HL-60 (cell line): ENCODE data around the gene BLOC1S4.

Source experiments
- DNase-seq, 2 experiments: peaks; one replicate each; pipeline ENCODE4 v3.0.0-alpha.2; 2010 to 2020; ENCODE audit warnings: low read depth in 1 of 2, low spot score in 1 of 2
- H3K27ac ChIP-seq: fragments of 250-450 bp; sonication (Bioruptor Pico); replicated peaks from 2 replicates; pipeline ENCODE4 v1.5.1; 2020; ENCODE audit warnings: mild to moderate bottlenecking, moderate library complexity
- H3K27me3 ChIP-seq: fragments of 250-450 bp; sonication (Bioruptor Pico); 2 replicates; pipeline ENCODE4 v1.5.1; 2021; ENCODE audit warnings: mild to moderate bottlenecking, moderate library complexity; ENCODE audit not compliant: insufficient read depth, poor library complexity, severe bottlenecking
- H3K4me3 ChIP-seq: replicated peaks from 2 replicates; pipeline ENCODE4 v1.5.1; 2011; ENCODE audit warnings: mild to moderate bottlenecking, control low read depth, low read length; ENCODE audit not compliant: insufficient read depth
- CTCF ChIP-seq: IDR thresholded peaks from one replicate; pipeline ENCODE4 v1.5.1; 2011; ENCODE audit warnings: low read length, control low read depth, inconsistent platforms; ENCODE audit not compliant: insufficient read depth
- GABPA ChIP-seq: IDR thresholded peaks from 2 replicates; pipeline ENCODE4 v1.6.1; 2012; ENCODE audit warnings: low read depth
- POLR2AphosphoS5 ChIP-seq: IDR thresholded peaks from 2 replicates; pipeline ENCODE4 v1.6.1; 2012; ENCODE audit warnings: low read depth
- REST ChIP-seq: IDR thresholded peaks from 2 replicates; pipeline ENCODE4 v1.6.1; 2012; ENCODE audit warnings: low read depth; ENCODE audit not compliant: insufficient replicate concordance
- SPI1 ChIP-seq: IDR thresholded peaks from 2 replicates; pipeline ENCODE4 v1.6.1; 2012; ENCODE audit warnings: low read depth, mild to moderate bottlenecking, borderline replicate concordance

BLOC1S4 gene

GRCh38 chr4:6761649-6762615 lies 46.0 kb downstream of the BLOC1S4 start:
- DNase-seq, result no peak
- H3K4me3 ChIP-seq, result no peak overlapping the region

GRCh38 chr4:6763330-6763851 lies 47.4 kb downstream of the BLOC1S4 start:
- H3K27me3 ChIP-seq, result peaks cover 2% of the 10 kb centered on the region
- H3K4me3 ChIP-seq, result no peak overlapping the region
- peak in 1 of 2 experiments; percentile 37 for DNase-seq
- TF ChIP-seq SPI1 (peak; percentile 80; the same call in 1 of the 2 replicates), GABPA (no peak)
- no peak overlapping the region for H3K27ac ChIP-seq

More at GRCh38 chr4:6761649-6762615, 46.0 kb downstream of the BLOC1S4 start:
- no peak for TF ChIP-seq GABPA
- no peak for TF ChIP-seq POLR2AphosphoS5
- no peak for TF ChIP-seq SPI1
- no peak for TF ChIP-seq REST
- TF ChIP-seq CTCF, result no peak
- Histone ChIP-seq H3K27me3 (peaks cover 2% of the 10 kb centered on the region), H3K27ac (no peak overlapping the region)

GRCh38 chr4:6764976-6765620 lies 49.1 kb downstream of the BLOC1S4 start:
- no peak for DNase-seq
- Histone ChIP-seq H3K27me3 (peaks cover 2% of the 10 kb centered on the region), H3K4me3 (no peak overlapping the region), H3K27ac (no peak overlapping the region)
- TF ChIP-seq CTCF (no peak), REST (no peak), SPI1 (no peak), GABPA (no peak), POLR2AphosphoS5 (no peak)

GRCh38 chr4:6765703-6766102 lies 49.7 kb downstream of the BLOC1S4 start:
- no peak overlapping the region for H3K4me3 ChIP-seq
- peaks cover 2% of the 10 kb centered on the region for H3K27me3 ChIP-seq
- no peak overlapping the region for H3K27ac ChIP-seq
- no peak for DNase-seq
- TF ChIP-seq GABPA (no peak), REST (no peak), CTCF (no peak), SPI1 (no peak), POLR2AphosphoS5 (no peak)
